Endothelial cell of umbilical vein (primary cell): ENCODE data around the gene SCAI.

ENCODE experiments used
- CTCF ChIP-seq, 2 donors: IDR thresholded peaks; 1 replicate in 1 of 2; 2 replicates in 1 of 2; pipeline ENCODE4 v1.5.1; 2011; ENCODE audit warnings: low read length in 2 of 2, mild to moderate bottlenecking in 2 of 2, moderate library complexity in 2 of 2, control low read depth in 1 of 2, inconsistent platforms in 1 of 2, low read depth in 1 of 2; ENCODE audit not compliant: insufficient read depth in 1 of 2; ENCODE audit errors: extremely low read depth in 1 of 2
- EZH2 ChIP-seq: IDR thresholded peaks from 2 replicates; pipeline ENCODE4 v1.6.1; 2012; ENCODE audit warnings: borderline replicate concordance, low read depth, mild to moderate bottlenecking, moderate library complexity, low read length, inconsistent platforms; ENCODE audit not compliant: severe bottlenecking
- GATA2 ChIP-seq: IDR thresholded peaks from 2 replicates; pipeline ENCODE4 v1.7.0; 2011; ENCODE audit warnings: low read depth, mild to moderate bottlenecking, moderate library complexity, mixed read lengths, low read length; ENCODE audit not compliant: insufficient read length, insufficient read depth
- POLR2A ChIP-seq: IDR thresholded peaks from 2 replicates; pipeline ENCODE4 v1.6.1; 2012; ENCODE audit warnings: low read depth, mild to moderate bottlenecking, control low read depth, low read length
- POLR2AphosphoS5 ChIP-seq: IDR thresholded peaks from 2 replicates; pipeline ENCODE4 v1.6.1; 2012; ENCODE audit warnings: low read depth, mild to moderate bottlenecking, control low read depth, low read length, moderate library complexity; ENCODE audit not compliant: insufficient read depth

- TF ChIP-seq CTCF (IDR thresholded peaks at IDR 0.05; ENCODE audit: extremely low read depth in 1 of 2, insufficient read depth in 1 of 2, low read depth in 1 of 2, low read length in 2 of 2) = no peak
- TF ChIP-seq POLR2AphosphoS5 = no peak
- no peak for TF ChIP-seq EZH2
- TF ChIP-seq GATA2 = no peak
- no peak for TF ChIP-seq POLR2A
These were observed 40.3 kb downstream of the SCAI start for GRCh38 chr9:125103021-125103420.
